DMS53 (cell line): Measurements from ENCODE around the gene DIPK1A.

Experiments
- DNase-seq: peaks from one replicate; lab custom pipeline; 2025; lab: John Stamatoyannopoulos, UW

Gene DIPK1A

DNA sequence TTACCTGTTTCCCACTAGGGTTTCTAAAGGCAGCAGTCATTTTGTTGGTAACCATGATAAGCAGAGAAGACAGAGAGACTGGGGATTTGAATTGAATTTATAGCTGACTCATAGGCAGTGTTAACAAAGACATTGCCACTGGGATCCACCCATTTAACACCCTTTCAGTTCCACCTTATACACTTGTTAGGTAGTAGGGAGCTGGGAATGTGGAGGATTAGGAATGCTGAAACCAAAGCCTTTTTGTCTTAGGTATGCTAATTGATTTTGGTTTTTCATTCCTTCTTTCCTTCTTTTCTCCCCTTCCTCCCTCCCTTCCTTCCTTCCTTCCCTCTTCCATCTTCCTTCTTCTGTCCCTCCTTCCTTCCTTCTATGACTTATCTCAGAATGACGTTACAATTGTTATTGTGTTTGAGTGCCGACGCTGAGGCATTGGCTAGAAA lies 168.9 kb downstream of the DIPK1A start:
- DNase-seq, result peak; percentile 64
